ENCODE results near the gene SH2B3. TPM values are rescaled to one million over a fixed set of nuclear protein-coding genes. Genes with fewer than 3 reads are reported as not detected.
A peak's percentile ranks its signal among the peaks of the same experiment; 100 is the strongest.

SH2B3 gene
- total and polyA plus RNA-seq, 9 of the 15 experiments (the other 6 are each of a cell fraction or from before 2014, with no cell fraction given) = 10.8 to 75.3 (median 37.4) TPM

DNA sequence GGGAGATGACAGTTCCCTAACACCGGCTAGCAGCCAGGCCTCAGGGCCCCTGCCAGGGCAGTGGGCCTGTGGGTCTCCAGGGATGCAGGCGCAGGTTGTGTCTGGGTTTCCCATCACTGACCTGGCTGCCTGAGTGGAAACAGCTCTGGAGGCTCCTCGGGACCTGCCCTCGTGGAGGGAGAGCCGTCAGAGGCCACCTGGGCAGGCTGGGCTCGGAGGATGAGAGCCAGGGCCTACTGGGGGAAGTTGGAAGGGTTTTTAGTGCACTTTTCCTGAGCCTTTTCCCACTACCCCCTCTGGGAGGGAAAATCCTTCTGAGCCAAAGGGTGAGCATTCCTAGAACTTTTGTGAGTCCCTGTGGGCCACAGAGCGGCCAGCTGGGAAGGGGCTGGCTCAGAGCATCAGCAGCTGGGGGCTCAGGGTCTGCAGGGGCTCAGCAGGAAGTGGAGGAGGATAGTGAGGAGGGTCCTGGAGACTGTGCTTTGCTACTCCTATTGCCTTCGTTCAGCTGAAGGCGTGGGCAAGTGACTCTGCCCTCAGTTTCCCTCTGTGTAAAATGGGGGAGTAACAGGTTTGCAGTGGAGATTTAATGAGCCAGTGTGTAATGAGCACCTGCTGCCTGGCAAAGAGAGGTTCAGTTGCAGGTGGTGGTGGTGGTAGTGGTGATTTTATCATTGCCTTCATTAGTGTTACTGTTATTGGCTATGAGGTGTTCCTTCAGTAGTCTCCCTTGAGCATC, 1.8 kb downstream of the SH2B3 start (continued):
- TF ChIP-seq CXXC5 (CRISPR knock-in tag; IDR thresholded peaks at IDR 0.05) (0 out of 2 replicates have a peak, but pooled peaks have one; percentile 17), ZNF561 (CRISPR knock-in tag; conservative IDR thresholded peaks at IDR 0.05) (no peak)
- TF ChIP-seq, protein P1, sequence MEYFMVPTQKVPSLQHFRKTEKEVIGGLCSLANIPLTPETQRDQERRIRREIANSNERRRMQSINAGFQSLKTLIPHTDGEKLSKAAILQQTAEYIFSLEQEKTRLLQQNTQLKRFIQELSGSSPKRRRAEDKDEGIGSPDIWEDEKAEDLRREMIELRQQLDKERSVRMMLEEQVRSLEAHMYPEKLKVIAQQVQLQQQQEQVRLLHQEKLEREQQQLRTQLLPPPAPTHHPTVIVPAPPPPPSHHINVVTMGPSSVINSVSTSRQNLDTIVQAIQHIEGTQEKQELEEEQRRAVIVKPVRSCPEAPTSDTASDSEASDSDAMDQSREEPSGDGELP (CRISPR knock-in tag; IDR thresholded peaks at IDR 0.05; ENCODE audit: borderline replicate concordance) = 0 out of 2 replicates have a peak, but pooled peaks have one; percentile 5

DNA sequence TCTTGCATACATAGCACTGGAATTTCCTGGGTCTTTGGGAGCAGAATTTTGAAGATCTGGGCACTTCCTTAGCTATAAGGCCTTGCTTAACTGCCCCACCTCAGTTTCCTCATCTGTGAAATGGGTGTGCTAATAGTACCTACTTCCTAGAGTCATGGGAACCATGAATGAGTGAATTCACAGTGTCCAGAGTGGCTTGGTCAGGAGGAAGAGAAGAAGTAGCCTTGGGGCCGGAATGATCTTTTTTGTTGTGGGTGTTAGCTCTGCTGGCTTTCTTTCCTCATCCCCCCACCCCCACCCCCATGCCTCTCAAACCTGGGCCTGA, 2.4 kb downstream of the SH2B3 start:
- Histone ChIP-seq H4K20me1 (replicated peaks; ENCODE audit: control insufficient read depth, insufficient read depth, low read length) (peaks cover 49% of the 10 kb centered on the region), H3K4me1 (replicated peaks in 1 of 2; ENCODE audit: control insufficient read depth in 2 of 2, insufficient read depth in 2 of 2, low read length in 2 of 2) (peaks cover 69 to 85% of the 10 kb centered on the region in 2 experiments)
- FAIRE-seq = no peak
- TF ChIP-seq, protein P2, sequence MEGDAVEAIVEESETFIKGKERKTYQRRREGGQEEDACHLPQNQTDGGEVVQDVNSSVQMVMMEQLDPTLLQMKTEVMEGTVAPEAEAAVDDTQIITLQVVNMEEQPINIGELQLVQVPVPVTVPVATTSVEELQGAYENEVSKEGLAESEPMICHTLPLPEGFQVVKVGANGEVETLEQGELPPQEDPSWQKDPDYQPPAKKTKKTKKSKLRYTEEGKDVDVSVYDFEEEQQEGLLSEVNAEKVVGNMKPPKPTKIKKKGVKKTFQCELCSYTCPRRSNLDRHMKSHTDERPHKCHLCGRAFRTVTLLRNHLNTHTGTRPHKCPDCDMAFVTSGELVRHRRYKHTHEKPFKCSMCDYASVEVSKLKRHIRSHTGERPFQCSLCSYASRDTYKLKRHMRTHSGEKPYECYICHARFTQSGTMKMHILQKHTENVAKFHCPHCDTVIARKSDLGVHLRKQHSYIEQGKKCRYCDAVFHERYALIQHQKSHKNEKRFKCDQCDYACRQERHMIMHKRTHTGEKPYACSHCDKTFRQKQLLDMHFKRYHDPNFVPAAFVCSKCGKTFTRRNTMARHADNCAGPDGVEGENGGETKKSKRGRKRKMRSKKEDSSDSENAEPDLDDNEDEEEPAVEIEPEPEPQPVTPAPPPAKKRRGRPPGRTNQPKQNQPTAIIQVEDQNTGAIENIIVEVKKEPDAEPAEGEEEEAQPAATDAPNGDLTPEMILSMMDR (IDR thresholded peaks at IDR 0.05 in 2 of 3, conservative IDR thresholded peaks at IDR 0.05 in 1 of 3; ENCODE audit: insufficient read depth in 2 of 3, low read depth in 1 of 3, low read length in 3 of 3) = no peak
- TF ChIP-seq CBX3 (IDR thresholded peaks at IDR 0.05; ENCODE audit: borderline replicate concordance in 1 of 2, low read length in 2 of 2) = peak in 1 of 2 experiments; percentile 55; a peak in 1 of 3 replicates
- peak in 1 of 2 experiments; percentile 55; a peak in 1 of 4 replicates for TF ChIP-seq HDAC1 (IDR thresholded peaks at IDR 0.05)
- TF ChIP-seq ZNF134 (CRISPR knock-in tag; conservative IDR thresholded peaks at IDR 0.05) = no peak
- TF ChIP-seq ZFP36 (IDR thresholded peaks at IDR 0.05; ENCODE audit: low read depth, low read length, partially characterized antibody) = peak; percentile 24
- peak in 1 of 2 experiments; percentile 31; a peak in 1 of 4 replicates for TF ChIP-seq FOXA3 (CRISPR knock-in tag; conservative IDR thresholded peaks at IDR 0.05 in 1 of 2, IDR thresholded peaks at IDR 0.05 in 1 of 2)
- TF ChIP-seq SMARCA5 (IDR thresholded peaks at IDR 0.05) = peak; percentile 90
- peak; percentile 99 for TF ChIP-seq RBM25 (IDR thresholded peaks at IDR 0.05; ENCODE audit: low read depth, low read length, severe bottlenecking)
- no peak for TF ChIP-seq ZFPM2 (CRISPR knock-in tag; IDR thresholded peaks at IDR 0.05)
- peak in 1 of 2 experiments; percentile 75; a peak in 2 of 4 replicates for TF ChIP-seq RCOR1 (IDR thresholded peaks at IDR 0.05; ENCODE audit: borderline replicate concordance in 1 of 2, low read depth in 2 of 2, low read length in 2 of 2)
- TF ChIP-seq, protein P3, sequence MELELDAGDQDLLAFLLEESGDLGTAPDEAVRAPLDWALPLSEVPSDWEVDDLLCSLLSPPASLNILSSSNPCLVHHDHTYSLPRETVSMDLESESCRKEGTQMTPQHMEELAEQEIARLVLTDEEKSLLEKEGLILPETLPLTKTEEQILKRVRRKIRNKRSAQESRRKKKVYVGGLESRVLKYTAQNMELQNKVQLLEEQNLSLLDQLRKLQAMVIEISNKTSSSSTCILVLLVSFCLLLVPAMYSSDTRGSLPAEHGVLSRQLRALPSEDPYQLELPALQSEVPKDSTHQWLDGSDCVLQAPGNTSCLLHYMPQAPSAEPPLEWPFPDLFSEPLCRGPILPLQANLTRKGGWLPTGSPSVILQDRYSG (tag; conservative IDR thresholded peaks at IDR 0.05; ENCODE audit: low read depth) = no peak
- TF ChIP-seq HMGN3 (IDR thresholded peaks at IDR 0.05; ENCODE audit: borderline replicate concordance, extremely low read depth, insufficient read length, low read depth, low read length) = no peak

More for the DNA sequence above, 2.4 kb downstream of the SH2B3 start:
- ChIA-PET POLR2A (interaction anchor here (1.2 to 2.0 kb wide), 4 partner anchors 10 to 37 kb away, joined by 4 to 8 read pairs (median 4); no protein-coding TSS in a partner anchor), CTCF (ENCODE audit: low intra/inter-chr PET ratio) (no interaction called here)
- H3K27ac ChIP-seq (ENCODE audit: extremely low read depth, low read depth, low read length) = peak overlapping the region; percentile 92; the same call in 2 of the 3 replicates
- WGBS (ENCODE audit: insufficient coverage, low coverage, missing lambda C conversion rate) = 17% methylated on average over 1 of the region's 1 CpG
- peak overlapping the region; percentile 82 to 90; a peak in 3 of 4 replicates for H3K9ac ChIP-seq (ENCODE audit: insufficient read depth in 1 of 2, low read depth in 2 of 2, low read length in 2 of 2)
- intact Hi-C loops (cut with micrococcal nuclease) (loop anchor here (5.0 kb wide), 2 partner anchors 189 to 279 kb away; partner anchors contain the start of genes ACAD10, ATXN2 and BRAP), in situ Hi-C loops (cut with MboI) (loop anchor here (5.0 kb wide), 1 partner anchor 264 kb away; no protein-coding TSS in a partner anchor)
- H3K27me3 ChIP-seq (ENCODE audit: control insufficient read depth in 2 of 2, insufficient read depth in 2 of 2, low read length in 2 of 2) = no peaks in the 10 kb centered on the region; a peak in 1 of 5 replicates
- H3K9me1 ChIP-seq (ENCODE audit: control insufficient read depth, insufficient read depth, low read length) = peaks cover 12% of the 10 kb centered on the region
- no peak overlapping the region for H2AFZ ChIP-seq (ENCODE audit: low read depth, low read length)
- peaks cover 74% of the 10 kb centered on the region for H3K79me2 ChIP-seq (ENCODE audit: control insufficient read depth, insufficient read depth, low read length)
- peak overlapping the region; percentile 93 for H3K4me3 ChIP-seq
- no peaks in the 10 kb centered on the region for H3K9me3 ChIP-seq (replicated peaks; ENCODE audit: control insufficient read depth, insufficient read depth, low read depth, low read length)
- ATAC-seq (no peak), DNase-seq (ENCODE audit: extremely low read depth in 1 of 4, low spot score in 3 of 4) (peak in 1 of 4 experiments; percentile 33)
- BruUV-seq (replicated peaks) = no TSS peak
- H3K4me2 ChIP-seq (ENCODE audit: insufficient read depth, low read length) = peak overlapping the region; percentile 92
- peaks cover 45% of the 10 kb centered on the region for H3K36me3 ChIP-seq (ENCODE audit: control insufficient read depth, insufficient read depth, low read length)
